Esophagus squamous epithelium (tissue), 4 donors: ENCODE measurements around the gene IQSEC1.

ENCODE experiments used
- CTCF ChIP-seq, 6 experiments: fragments of 450-650 bp in 4 of 6; fragments of 200-600 bp in 2 of 6; sonication (generic) in 2 of 6; IDR thresholded peaks; one replicate each; pipeline ENCODE4 v1.5.1; 2016 to 2019; ENCODE audit warnings: antibody characterized with exemption in 6 of 6, mild to moderate bottlenecking in 4 of 6, moderate library complexity in 4 of 6
- POLR2A ChIP-seq, 4 donors: fragments of 450-650 bp; IDR thresholded peaks; one replicate each; pipeline ENCODE4 v1.6.1; 2017; ENCODE audit warnings: antibody characterized with exemption in 4 of 4, mild to moderate bottlenecking in 4 of 4, moderate library complexity in 3 of 4

- no peak for TF ChIP-seq POLR2A (IDR thresholded peaks at IDR 0.05)
- TF ChIP-seq CTCF (IDR thresholded peaks at IDR 0.05): no peak
These were observed 210.8 kb downstream of the IQSEC1 start for GRCh38 chr3:12862387-12862786.
